H9 (cell line): ENCODE data around the gene ZDHHC19. TPM values are rescaled to one million over a fixed set of nuclear protein-coding genes. Genes with fewer than 3 reads are reported as not detected.

Source experiments
- DNase-seq: peaks from one replicate; pipeline ENCODE4 v3.0.0-alpha.2; 2017
- H2AFZ ChIP-seq: one replicate; pipeline ENCODE4 v1.6.1; 2013; ENCODE audit warnings: mild to moderate bottlenecking, low read length, control low read depth, moderate library complexity
- H2AK5ac ChIP-seq: 2 replicates; pipeline ENCODE4 v1.6.1; 2013; ENCODE audit warnings: low read length, control low read depth, mixed read lengths; ENCODE audit not compliant: insufficient read length
- H2BK120ac ChIP-seq: one replicate; pipeline ENCODE4 v1.6.1; 2013; ENCODE audit warnings: low read depth, mild to moderate bottlenecking, low read length, control low read depth, inconsistent platforms; ENCODE audit not compliant: poor library complexity, severe bottlenecking
- H2BK12ac ChIP-seq: 2 replicates; pipeline ENCODE4 v1.6.1; 2013; ENCODE audit warnings: low read length, control low read depth, mixed read lengths, low read depth; ENCODE audit not compliant: insufficient read length
- H2BK15ac ChIP-seq: 2 replicates; pipeline ENCODE4 v1.6.1; 2013; ENCODE audit warnings: low read depth, low read length, control low read depth
- H2BK20ac ChIP-seq: one replicate; pipeline ENCODE4 v1.6.1; 2013; ENCODE audit warnings: low read depth, mild to moderate bottlenecking, low read length, control low read depth, inconsistent platforms; ENCODE audit not compliant: poor library complexity, severe bottlenecking
- H2BK5ac ChIP-seq: 2 replicates; pipeline ENCODE4 v1.6.1; 2013; ENCODE audit warnings: low read length, control low read depth, mixed read lengths; ENCODE audit not compliant: insufficient read length
- H3K14ac ChIP-seq: 2 replicates; pipeline ENCODE4 v1.6.1; 2013; ENCODE audit warnings: low read length, control low read depth; ENCODE audit not compliant: insufficient read depth
- H3K18ac ChIP-seq: 2 replicates; pipeline ENCODE4 v1.6.1; 2013; ENCODE audit warnings: low read depth, mild to moderate bottlenecking, mixed read lengths, low read length, control low read depth; ENCODE audit not compliant: insufficient read length
- H3K23ac ChIP-seq: 2 replicates; pipeline ENCODE4 v1.6.1; 2013; ENCODE audit warnings: low read length, control low read depth, mixed read lengths, low read depth; ENCODE audit not compliant: insufficient read length
- H3K23me2 ChIP-seq: 2 replicates; pipeline ENCODE4 v1.6.1; 2013; ENCODE audit warnings: low read depth, mild to moderate bottlenecking, mixed read lengths, low read length, control low read depth; ENCODE audit not compliant: insufficient read length, poor library complexity, severe bottlenecking
- H3K27ac ChIP-seq: 2 replicates; pipeline ENCODE4 v1.5.1; 2013; ENCODE audit warnings: low read length, control low read depth, mixed read lengths, low read depth; ENCODE audit not compliant: insufficient read length
- H3K27me3 ChIP-seq: 2 replicates; pipeline ENCODE4 v1.6.1; 2013; ENCODE audit warnings: low read length, control low read depth, inconsistent platforms; ENCODE audit not compliant: insufficient read depth
- H3K4ac ChIP-seq: 2 replicates; pipeline ENCODE4 v1.6.1; 2013; ENCODE audit warnings: low read depth, mild to moderate bottlenecking, control low read depth, inconsistent platforms, low read length, moderate library complexity
- H3K4me1 ChIP-seq: 2 replicates; pipeline ENCODE4 v1.6.1; 2013; ENCODE audit warnings: low read length, control low read depth, inconsistent platforms; ENCODE audit not compliant: insufficient read depth
- H3K4me2 ChIP-seq: 2 replicates; pipeline ENCODE4 v1.6.1; 2013; ENCODE audit warnings: low read length, control low read depth, mixed read lengths; ENCODE audit not compliant: insufficient read length, insufficient read depth
- H3K56ac ChIP-seq: 2 replicates; pipeline ENCODE4 v1.6.1; 2013; ENCODE audit warnings: low read depth, mild to moderate bottlenecking, mixed read lengths, low read length, control low read depth; ENCODE audit not compliant: insufficient read length
- H3K79me1 ChIP-seq: 2 replicates; pipeline ENCODE4 v1.6.1; 2013; ENCODE audit warnings: low read depth, mild to moderate bottlenecking, moderate library complexity, low read length, control low read depth, inconsistent platforms; ENCODE audit not compliant: insufficient read depth, poor library complexity, severe bottlenecking
- H3K79me2 ChIP-seq: 2 replicates; pipeline ENCODE4 v1.6.1; 2013; ENCODE audit warnings: low read length, control low read depth, inconsistent platforms; ENCODE audit not compliant: insufficient read depth
- H3K9ac ChIP-seq: 2 replicates; pipeline ENCODE4 v1.6.1; 2013; ENCODE audit warnings: low read length, control low read depth, mixed read lengths; ENCODE audit not compliant: insufficient read length; ENCODE audit errors: extremely low read depth
- H3K9me3 ChIP-seq: one replicate; pipeline ENCODE4 v1.6.1; 2013; ENCODE audit warnings: low read depth, low read length, inconsistent platforms; ENCODE audit not compliant: control insufficient read depth
- H3T11ph ChIP-seq: one replicate; pipeline ENCODE4 v1.6.1; 2013; ENCODE audit warnings: mild to moderate bottlenecking, low read length, control low read depth, inconsistent platforms
- H4K20me1 ChIP-seq: one replicate; pipeline ENCODE4 v1.6.1; 2013; ENCODE audit not compliant: control insufficient read depth, insufficient read length, insufficient read depth
- H4K5ac ChIP-seq: 2 replicates; pipeline ENCODE4 v1.6.1; 2013; ENCODE audit warnings: low read depth, mild to moderate bottlenecking, mixed read lengths, low read length, control low read depth; ENCODE audit not compliant: insufficient read length
- H4K8ac ChIP-seq: replicated peaks from 2 replicates; pipeline ENCODE4 v1.6.1; 2013; ENCODE audit warnings: low read length, control low read depth, mixed read lengths, low read depth; ENCODE audit not compliant: insufficient read length
- H4K91ac ChIP-seq: 2 replicates; pipeline ENCODE4 v1.6.1; 2013; ENCODE audit warnings: low read depth, mild to moderate bottlenecking, moderate library complexity, mixed read lengths, low read length, control low read depth; ENCODE audit not compliant: insufficient read length
- H3K27ac Mint-ChIP-seq, 3 experiments: 2 replicates in 2 of 3; 3 replicates in 1 of 3; pipeline ENCODE4 v1.8.0; 2020 to 2021; ENCODE audit warnings: mixed read lengths in 3 of 3, mild to moderate bottlenecking in 1 of 3, moderate library complexity in 1 of 3
- H3K27me3 Mint-ChIP-seq: 2 replicates; pipeline ENCODE4 v1.8.0; 2021; ENCODE audit warnings: low read depth, mild to moderate bottlenecking, moderate library complexity, mixed read lengths
- H3K36me3 Mint-ChIP-seq, 3 experiments: 2 replicates in 2 of 3; 3 replicates in 1 of 3; pipeline ENCODE4 v1.8.0; 2020 to 2021; ENCODE audit warnings: low read depth in 3 of 3, mixed read lengths in 3 of 3; ENCODE audit not compliant: insufficient read depth in 1 of 3
- H3K4me1 Mint-ChIP-seq, 2 experiments: 2 replicates each; pipeline ENCODE4 v1.8.0; 2020; ENCODE audit warnings: mixed read lengths in 2 of 2
- H3K4me3 Mint-ChIP-seq, 2 experiments: 2 replicates in 1 of 2; 3 replicates in 1 of 2; pipeline ENCODE4 v1.8.0; 2020 to 2021; ENCODE audit warnings: mild to moderate bottlenecking in 2 of 2, mixed read lengths in 2 of 2, moderate library complexity in 1 of 2
- H3K9me3 Mint-ChIP-seq, 2 experiments: 2 replicates in 1 of 2; 3 replicates in 1 of 2; pipeline ENCODE4 v1.8.0; 2020; ENCODE audit warnings: mild to moderate bottlenecking in 2 of 2, mixed read lengths in 2 of 2, moderate library complexity in 1 of 2
- WGBS: extraction: QIAGEN DNeasy Blood & Tissue Kit; methylation state at CpG from one replicate; pipeline ENCODE4 v1.1.7; 2013; ENCODE audit warnings: missing lambda C conversion rate, low lambda C conversion rate, mixed read lengths; ENCODE audit not compliant: insufficient read length; ENCODE audit errors: extremely low coverage; 5-methylcytosine and 5-hydroxymethylcytosine counted together
- total RNA-seq: library from RNA; stranded (reverse); gene quantifications from 2 replicates; pipeline ENCODE4 v1.2.1, GENCODE V29; 2021
- TF ChIP-seq, protein P1 (sequence below): fragments of 200-600 bp; sonication (generic); conservative IDR thresholded peaks from 3 replicates; pipeline ENCODE4 v1.8.0; 2021; ENCODE audit warnings: antibody characterized with exemption, mild to moderate bottlenecking

Gene ZDHHC19
- total RNA-seq, 1 experiment from 2014 or later: 2.2 TPM

- no peak overlapping the region for H3K4me2 ChIP-seq
- H2AFZ ChIP-seq: no peak overlapping the region
- no peak overlapping the region for H4K8ac ChIP-seq
- no peak overlapping the region for H2BK120ac ChIP-seq
- no peak overlapping the region for H2BK5ac ChIP-seq
- H3K27ac ChIP-seq: no peak overlapping the region
- H4K5ac ChIP-seq: no peak overlapping the region
- Mint-ChIP-seq H3K27ac (no peak overlapping the region), H3K9me3 (no peaks in the 10 kb centered on the region), H3K4me3 (no peak overlapping the region), H3K4me1 (peaks cover 23 to 27% of the 10 kb centered on the region in 2 experiments), H3K27me3 (no peaks in the 10 kb centered on the region), H3K36me3 (no peaks in the 10 kb centered on the region)
- H3K56ac ChIP-seq: no peak overlapping the region
- no peaks in the 10 kb centered on the region for H3K23me2 ChIP-seq
- no CpG with 5 or more reads among the region's 9 CpGs for WGBS
- DNase-seq: no peak
- no peak overlapping the region for H3T11ph ChIP-seq
- no peaks in the 10 kb centered on the region for H3K79me1 ChIP-seq
- no peaks in the 10 kb centered on the region for H4K20me1 ChIP-seq
- TF ChIP-seq, protein P1, sequence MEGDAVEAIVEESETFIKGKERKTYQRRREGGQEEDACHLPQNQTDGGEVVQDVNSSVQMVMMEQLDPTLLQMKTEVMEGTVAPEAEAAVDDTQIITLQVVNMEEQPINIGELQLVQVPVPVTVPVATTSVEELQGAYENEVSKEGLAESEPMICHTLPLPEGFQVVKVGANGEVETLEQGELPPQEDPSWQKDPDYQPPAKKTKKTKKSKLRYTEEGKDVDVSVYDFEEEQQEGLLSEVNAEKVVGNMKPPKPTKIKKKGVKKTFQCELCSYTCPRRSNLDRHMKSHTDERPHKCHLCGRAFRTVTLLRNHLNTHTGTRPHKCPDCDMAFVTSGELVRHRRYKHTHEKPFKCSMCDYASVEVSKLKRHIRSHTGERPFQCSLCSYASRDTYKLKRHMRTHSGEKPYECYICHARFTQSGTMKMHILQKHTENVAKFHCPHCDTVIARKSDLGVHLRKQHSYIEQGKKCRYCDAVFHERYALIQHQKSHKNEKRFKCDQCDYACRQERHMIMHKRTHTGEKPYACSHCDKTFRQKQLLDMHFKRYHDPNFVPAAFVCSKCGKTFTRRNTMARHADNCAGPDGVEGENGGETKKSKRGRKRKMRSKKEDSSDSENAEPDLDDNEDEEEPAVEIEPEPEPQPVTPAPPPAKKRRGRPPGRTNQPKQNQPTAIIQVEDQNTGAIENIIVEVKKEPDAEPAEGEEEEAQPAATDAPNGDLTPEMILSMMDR: no peak
- H3K4me1 ChIP-seq: no peaks in the 10 kb centered on the region; the same call in 1 of the 2 replicates
- no peak overlapping the region for H3K9ac ChIP-seq
- peak overlapping the region; percentile 69 for H3K18ac ChIP-seq
- no peak overlapping the region for H4K91ac ChIP-seq
- no peak overlapping the region for H2BK20ac ChIP-seq
- no peak overlapping the region for H2BK12ac ChIP-seq
- H3K79me2 ChIP-seq: no peaks in the 10 kb centered on the region
- H3K23ac ChIP-seq: no peak overlapping the region
- no peaks in the 10 kb centered on the region for H3K27me3 ChIP-seq
- no peak overlapping the region for H3K4ac ChIP-seq
- H2AK5ac ChIP-seq: no peak overlapping the region
- peak overlapping the region; percentile 65; the same call in 1 of the 2 replicates for H3K14ac ChIP-seq
- H2BK15ac ChIP-seq: no peak overlapping the region
- H3K9me3 ChIP-seq: no peaks in the 10 kb centered on the region
Measured at GRCh38 chr3:196180346-196180745, 30.9 kb downstream of the ZDHHC19 start.
